PC-3 (cell line): ENCODE data around the gene ZCWPW2.

Experiments used
- EZH2 ChIP-seq: fragments of 300-600 bp; sonication (generic); IDR thresholded peaks from one replicate; pipeline ENCODE4 v1.6.1; 2017; ENCODE audit warnings: antibody characterized with exemption, mild to moderate bottlenecking, low read length; ENCODE audit not compliant: unreplicated experiment
- EZH2phosphoT487 ChIP-seq: fragments of 300-600 bp; sonication (generic); IDR thresholded peaks from 2 replicates; pipeline ENCODE4 v1.6.1; 2018; ENCODE audit warnings: mild to moderate bottlenecking, antibody characterized with exemption, low read length, borderline replicate concordance
- TF ChIP-seq, protein P1 (sequence below): fragments of 300-600 bp; sonication (generic); conservative IDR thresholded peaks from 2 replicates; pipeline ENCODE4 v1.5.1; 2017; ENCODE audit warnings: antibody characterized with exemption, low read depth, mild to moderate bottlenecking, low read length

DNA sequence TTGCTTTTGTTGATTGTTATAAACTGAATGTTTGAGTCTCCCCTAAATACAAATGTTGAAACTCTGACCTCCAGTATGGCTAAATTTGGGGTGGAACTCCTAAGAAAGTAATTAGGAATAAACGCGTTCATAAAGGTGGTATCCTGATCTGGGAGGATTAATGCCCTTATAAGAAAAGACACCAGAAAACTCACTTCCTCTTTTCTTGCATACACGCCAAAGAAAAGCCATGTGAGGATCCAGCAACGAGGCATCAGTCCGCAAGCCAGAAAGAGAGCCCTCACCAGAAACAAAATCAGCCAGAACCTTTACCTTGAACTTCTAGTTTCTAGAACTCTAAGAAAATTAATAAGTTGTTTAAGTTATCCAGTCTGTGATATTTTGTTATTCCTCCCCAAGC, 37.5 kb downstream of the ZCWPW2 start:
- TF ChIP-seq, protein P1, sequence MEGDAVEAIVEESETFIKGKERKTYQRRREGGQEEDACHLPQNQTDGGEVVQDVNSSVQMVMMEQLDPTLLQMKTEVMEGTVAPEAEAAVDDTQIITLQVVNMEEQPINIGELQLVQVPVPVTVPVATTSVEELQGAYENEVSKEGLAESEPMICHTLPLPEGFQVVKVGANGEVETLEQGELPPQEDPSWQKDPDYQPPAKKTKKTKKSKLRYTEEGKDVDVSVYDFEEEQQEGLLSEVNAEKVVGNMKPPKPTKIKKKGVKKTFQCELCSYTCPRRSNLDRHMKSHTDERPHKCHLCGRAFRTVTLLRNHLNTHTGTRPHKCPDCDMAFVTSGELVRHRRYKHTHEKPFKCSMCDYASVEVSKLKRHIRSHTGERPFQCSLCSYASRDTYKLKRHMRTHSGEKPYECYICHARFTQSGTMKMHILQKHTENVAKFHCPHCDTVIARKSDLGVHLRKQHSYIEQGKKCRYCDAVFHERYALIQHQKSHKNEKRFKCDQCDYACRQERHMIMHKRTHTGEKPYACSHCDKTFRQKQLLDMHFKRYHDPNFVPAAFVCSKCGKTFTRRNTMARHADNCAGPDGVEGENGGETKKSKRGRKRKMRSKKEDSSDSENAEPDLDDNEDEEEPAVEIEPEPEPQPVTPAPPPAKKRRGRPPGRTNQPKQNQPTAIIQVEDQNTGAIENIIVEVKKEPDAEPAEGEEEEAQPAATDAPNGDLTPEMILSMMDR: no peak
- TF ChIP-seq EZH2phosphoT487: no peak
- TF ChIP-seq EZH2: no peak
